Heart left ventricle (tissue), 13 donors: ENCODE measurements around the gene FLNB.

Experiments
- CTCF ChIP-seq, 12 donors: fragments of 200-600 bp; sonication (generic) in 4 of 12; IDR thresholded peaks; one replicate each; pipeline versions ENCODE4 v1.5.0 to v1.8.0; 2018 to 2022; ENCODE audit warnings: antibody characterized with exemption in 12 of 12, mild to moderate bottlenecking in 5 of 12
- POLR2A ChIP-seq, 2 donors: fragments of 450-650 bp; IDR thresholded peaks; one replicate each; pipeline ENCODE4 v1.6.1; 2017; ENCODE audit warnings: antibody characterized with exemption in 2 of 2, mild to moderate bottlenecking in 2 of 2, moderate library complexity in 2 of 2
- donor health status: ischemic (EF 13 %, LVEDD 7.1; RV severe dilation, severe dysfunction).
- donor health status: DM: no; HTN: yes; CAD: no.
- donor health status: DM: no; HTN: no; CAD: no.
- donor health status: ischemic (EF 25% LVEDD 6.9; RV normal size, moderate dysfunction).
- donor health status: ischemic (EF 25% LVEDD 5.7; RV mildly dilated, moderate dysfunction).
- donor health status: ischemic (EF 35%, LVEDD 5.7; RV mildly dilated, moderate dysfunction).
- donor health status: nonischemic (EF 11% LVEDD 7.7; RV severe dilation, severe dysfunction).
- donor health status: DM: yes; HTN: yes; CAD: no.
- donor health status: PGD.
- donor health status: ischemic (EF 29% LVEDD 5.4; RV normal size, mild dysfunction).
- donor health status: nonischemic (EF 23%, LVEDD 6.1; RV moderate dilation, normal function).

DNA sequence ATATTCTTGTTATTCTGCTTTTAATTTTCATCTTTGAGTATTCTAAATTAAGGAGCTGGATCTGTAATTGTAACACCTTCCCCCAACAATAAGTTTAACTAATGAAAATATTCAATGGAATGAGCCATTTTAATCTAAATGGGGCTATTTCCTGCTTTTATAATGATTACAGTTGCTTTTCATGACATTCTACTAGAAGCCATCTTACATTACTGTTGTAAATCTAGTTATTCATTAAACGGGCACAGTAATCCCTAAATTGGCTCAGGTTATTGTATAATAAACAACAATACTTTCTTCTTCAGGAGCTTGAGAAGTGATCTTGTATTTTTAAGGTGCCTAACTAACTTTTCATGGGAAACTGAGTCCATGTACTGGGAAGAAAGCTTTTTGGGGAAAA is 8.5 kb downstream of the FLNB start:
- no peak for TF ChIP-seq CTCF (IDR thresholded peaks at IDR 0.05)
- TF ChIP-seq POLR2A (IDR thresholded peaks at IDR 0.05): no peak
